H1 (cell line): ENCODE data around the gene SLC19A1. TPM values are rescaled to one million over a fixed set of nuclear protein-coding genes. Genes with fewer than 3 reads are reported as not detected.

Source experiments
- CTCF ChIA-PET: fragments of 300-600 bp; sonication (Branson Sonifier 250); formaldehyde crosslinking; loops from one replicate; lab custom pipeline; 2021; ENCODE audit not compliant: partially characterized antibody; lab: Charles Lee
- POLR2A ChIA-PET: fragments of 300-600 bp; sonication (Branson Sonifier 250); formaldehyde crosslinking; loops from one replicate; lab custom pipeline; 2021; ENCODE audit warnings: inconsistent platforms; ENCODE audit not compliant: partially characterized antibody; lab: Charles Lee
- DNase-seq, 2 experiments: peaks; one replicate each; pipeline versions ENCODE4 v3.0.0 to v3.0.0-alpha.2; 2010 to 2022; ENCODE audit warnings: low spot score in 2 of 2, low read depth in 1 of 2, mixed read lengths in 1 of 2
- FAIRE-seq: peaks from 2 replicates; lab custom pipeline; 2011; peaks lifted over from hg19 to GRCh38; lab: Jason Lieb, UNC
- H2AFZ ChIP-seq: 2 replicates; pipeline ENCODE4 v1.8.1; 2012; ENCODE audit warnings: low read length, inconsistent platforms
- H2AK5ac ChIP-seq: 2 replicates; pipeline ENCODE4 v1.6.1; 2013; ENCODE audit warnings: low read depth, low read length
- H2BK120ac ChIP-seq: replicated peaks from 2 replicates; pipeline ENCODE3; 2013; ENCODE audit warnings: low read depth, low read length, inconsistent platforms
- H2BK12ac ChIP-seq: 2 replicates; pipeline ENCODE4 v1.6.1; 2013; ENCODE audit warnings: low read depth, low read length
- H2BK15ac ChIP-seq: 2 replicates; pipeline ENCODE4 v1.6.1; 2013; ENCODE audit warnings: low read length
- H2BK20ac ChIP-seq: 2 replicates; pipeline ENCODE4 v1.6.1; 2013; ENCODE audit warnings: low read length
- H2BK5ac ChIP-seq: 2 replicates; pipeline ENCODE4 v1.6.1; 2013; ENCODE audit warnings: low read depth, low read length
- H3K14ac ChIP-seq: 2 replicates; pipeline ENCODE4 v1.6.1; 2013; ENCODE audit warnings: inconsistent platforms; ENCODE audit not compliant: insufficient read length
- H3K18ac ChIP-seq: 2 replicates; pipeline ENCODE4 v1.6.1; 2013; ENCODE audit warnings: low read length; ENCODE audit errors: extremely low read depth
- H3K23ac ChIP-seq: 2 replicates; pipeline ENCODE4 v1.6.1; 2013; ENCODE audit warnings: inconsistent platforms; ENCODE audit not compliant: insufficient read length
- H3K23me2 ChIP-seq: 2 replicates; pipeline ENCODE4 v1.6.1; 2013; ENCODE audit warnings: low read depth, low read length
- H3K27ac ChIP-seq: 2 replicates; pipeline ENCODE4 v1.6.1; 2011; ENCODE audit warnings: low read depth, low read length, inconsistent platforms
- H3K27me3 ChIP-seq, 4 experiments: replicated peaks in 1 of 4; 1 replicate in 1 of 4; 2 replicates in 3 of 4; pipeline versions ENCODE4 v1.6.1 to v1.8.1; 2011 to 2013; ENCODE audit warnings: low read length in 3 of 4, mild to moderate bottlenecking in 3 of 4, inconsistent platforms in 2 of 4, mixed read lengths in 2 of 4, moderate library complexity in 1 of 4; ENCODE audit not compliant: control insufficient read depth in 3 of 4, insufficient read depth in 3 of 4; ENCODE audit errors: extremely low read depth in 1 of 4
- H3K36me3 ChIP-seq, 4 experiments: 2 replicates each; pipeline versions ENCODE4 v1.6.1 to v1.8.1; 2011 to 2013; ENCODE audit warnings: mild to moderate bottlenecking in 4 of 4, low read length in 3 of 4, moderate library complexity in 2 of 4, control low read depth in 1 of 4, inconsistent platforms in 1 of 4; ENCODE audit not compliant: insufficient read depth in 4 of 4, control insufficient read depth in 2 of 4
- H3K4ac ChIP-seq: replicated peaks from 2 replicates; pipeline ENCODE3; 2013; ENCODE audit warnings: low read length, low read depth, mixed read lengths, inconsistent platforms; ENCODE audit not compliant: insufficient read length
- H3K4me1 ChIP-seq, 4 experiments: replicated peaks in 1 of 4; 1 replicate in 1 of 4; 2 replicates in 3 of 4; pipeline versions ENCODE4 v1.6.1 to v1.8.1; 2011 to 2013; ENCODE audit warnings: low read length in 3 of 4, inconsistent platforms in 2 of 4, mixed read lengths in 1 of 4; ENCODE audit not compliant: insufficient read depth in 4 of 4, control insufficient read depth in 3 of 4
- H3K4me2 ChIP-seq, 2 experiments: 2 replicates each; pipeline versions ENCODE4 v1.6.1 to v1.8.1; 2011 to 2013; ENCODE audit warnings: low read depth in 2 of 2, low read length in 2 of 2, control low read depth in 1 of 2, inconsistent platforms in 1 of 2, mild to moderate bottlenecking in 1 of 2; ENCODE audit not compliant: insufficient read depth in 1 of 2
- H3K4me3 ChIP-seq, 4 experiments: fragments of 200-600, 300-600 bp in 1 of 4; sonication (generic), shearing (Covaris generic), sonication (Bioruptor Twin) in 1 of 4; 2 replicates each; pipeline versions ENCODE4 v1.5.1 to v1.8.1; 2011 to 2016; ENCODE audit warnings: low read length in 4 of 4, low read depth in 3 of 4, control low read depth in 2 of 4, inconsistent platforms in 2 of 4, mild to moderate bottlenecking in 2 of 4, mixed read lengths in 1 of 4, moderate library complexity in 1 of 4; ENCODE audit not compliant: insufficient read depth in 2 of 4; ENCODE audit errors: extremely low read depth in 1 of 4
- H3K56ac ChIP-seq: replicated peaks from 2 replicates; pipeline ENCODE3; 2013; ENCODE audit warnings: low read depth, mild to moderate bottlenecking, mixed read lengths, low read length, inconsistent platforms; ENCODE audit not compliant: insufficient read length
- H3K79me1 ChIP-seq: 2 replicates; pipeline ENCODE4 v1.6.1; 2013; ENCODE audit warnings: low read depth, low read length, control low read depth
- H3K79me2 ChIP-seq, 2 experiments: 2 replicates each; pipeline versions ENCODE4 v1.6.1 to v1.8.1; 2012 to 2013; ENCODE audit warnings: low read length in 2 of 2, mild to moderate bottlenecking in 2 of 2, inconsistent platforms in 1 of 2; ENCODE audit not compliant: insufficient read depth in 2 of 2, control insufficient read depth in 1 of 2
- H3K9ac ChIP-seq, 4 experiments: replicated peaks in 1 of 4; 1 replicate in 1 of 4; 2 replicates in 3 of 4; pipeline versions ENCODE4 v1.6.1 to v1.8.1; 2011 to 2013; ENCODE audit warnings: low read depth in 3 of 4, low read length in 3 of 4, control low read depth in 2 of 4, mild to moderate bottlenecking in 2 of 4, moderate library complexity in 2 of 4, inconsistent platforms in 1 of 4; ENCODE audit errors: extremely low read depth in 1 of 4
- H3K9me3 ChIP-seq, 2 experiments: 2 replicates each; pipeline versions ENCODE4 v1.6.1 to v1.8.1; 2012 to 2013; ENCODE audit warnings: mild to moderate bottlenecking in 2 of 2, moderate library complexity in 2 of 2, control low read depth in 1 of 2, inconsistent platforms in 1 of 2, low read depth in 1 of 2, low read length in 1 of 2, mixed read lengths in 1 of 2; ENCODE audit not compliant: insufficient read depth in 2 of 2
- H4K20me1 ChIP-seq, 2 experiments: replicated peaks in 1 of 2; 2 replicates each; pipeline versions ENCODE3 to v1.8.1; 2011 to 2013; ENCODE audit warnings: inconsistent platforms in 2 of 2, low read length in 2 of 2, mild to moderate bottlenecking in 1 of 2; ENCODE audit not compliant: insufficient read depth in 2 of 2, control insufficient read depth in 1 of 2
- H4K5ac ChIP-seq: 2 replicates; pipeline ENCODE4 v1.6.1; 2013; ENCODE audit warnings: low read length, low read depth, mixed read lengths, inconsistent platforms; ENCODE audit not compliant: insufficient read length
- H4K8ac ChIP-seq: 2 replicates; pipeline ENCODE4 v1.8.0; 2013; ENCODE audit warnings: mild to moderate bottlenecking, moderate library complexity, low read length, inconsistent platforms; ENCODE audit not compliant: insufficient read depth; ENCODE audit errors: extremely low read depth
- H4K91ac ChIP-seq: replicated peaks from 2 replicates; pipeline ENCODE3; 2013; ENCODE audit warnings: low read length, mixed read lengths, inconsistent platforms; ENCODE audit not compliant: insufficient read length
- CHD2 ChIP-seq: IDR thresholded peaks from 2 replicates; pipeline ENCODE4 v1.6.1; 2012; ENCODE audit warnings: low read length, improper control_type of control experiment
- EP300 ChIP-seq, 2 experiments: IDR thresholded peaks; 1 replicate in 1 of 2; 2 replicates in 1 of 2; pipeline ENCODE4 v1.6.1; 2011 to 2012; ENCODE audit warnings: low read depth in 2 of 2, low read length in 2 of 2, mild to moderate bottlenecking in 2 of 2, borderline replicate concordance in 1 of 2, inconsistent platforms in 1 of 2, moderate library complexity in 1 of 2
- SIN3A ChIP-seq, 2 experiments: IDR thresholded peaks in 1 of 2; conservative IDR thresholded peaks in 1 of 2; 2 replicates each; pipeline ENCODE4 v1.6.1; 2011 to 2012; ENCODE audit warnings: low read length in 2 of 2, improper control_type of control experiment in 1 of 2, low read depth in 1 of 2, mild to moderate bottlenecking in 1 of 2
- SP4 ChIP-seq: IDR thresholded peaks from 2 replicates; pipeline ENCODE4 v1.6.1; 2012; ENCODE audit warnings: low read length, inconsistent platforms
- WGBS, 2 experiments: shearing (Covaris generic) in 1 of 2; methylation state at CpG; one replicate each; pipeline versions ENCODE4 v1.1.6 to v1.1.7; 2013 to 2015; ENCODE audit warnings: low lambda C conversion rate in 2 of 2, mixed read lengths in 2 of 2, inconsistent platforms in 1 of 2, low coverage in 1 of 2, missing lambda C conversion rate in 1 of 2; ENCODE audit not compliant: insufficient replicate concordance in 2 of 2, insufficient coverage in 1 of 2, insufficient read length in 1 of 2; ENCODE audit errors: extremely low coverage in 1 of 2, missing lambda C conversion rate in 1 of 2; 5-methylcytosine and 5-hydroxymethylcytosine counted together
- polyA plus RNA-seq, 7 experiments: library from polyadenylated mRNA; depleted of rRNA in 3 of 7; stranded (reverse) in 5 of 7; unstranded in 2 of 7; fragments of >200 nt in 5 of 7; fragments of 200-250 nt in 2 of 7; gene quantifications; 1 replicate in 5 of 7; 2 replicates in 1 of 7; 4 replicates in 1 of 7; pipeline versions ENCODE4 v1.2.1 to v1.2.3, GENCODE V29; 2011 to 2013; ENCODE audit warnings: missing spikeins in 2 of 7, mixed read lengths in 2 of 7
- total RNA-seq: library from RNA; stranded (reverse); fragmentation: NEBNext Ultra II Directional; extraction: Animal tissue kit (Norgen Biotek cat#: 25700); gene quantifications from 2 replicates; pipeline ENCODE4 v1.2.1, GENCODE V29; 2021

The SLC19A1 gene
- total and polyA plus RNA-seq, 2 of the 8 experiments (the other 6 are each of a cell fraction or from before 2014, with no cell fraction given), result 31.6 to 43.8 TPM

- WGBS, 2 experiments, result 90% methylated on average over 11 of the region's 11 CpGs; no CpG with 5 or more reads in 1 of the 2 experiments
- POLR2A ChIA-PET, result interaction anchor here (1.0 kb wide), 1 partner anchor 13 kb away, joined by 3 read pairs; no protein-coding TSS in a partner anchor
- H3K27ac ChIP-seq, result no peak overlapping the region
Observed at GRCh38 chr21:45543371-45543709, 1.1 kb upstream of the SLC19A1 start.

More at GRCh38 chr21:45543371-45543709, 1.1 kb upstream of the SLC19A1 start:
- Histone ChIP-seq H3K9ac (no peak overlapping the region), H3K23me2 (peaks cover 6% of the 10 kb centered on the region; the same call in 1 of the 2 replicates), H2AK5ac (peak overlapping the region; percentile 3; the same call in 1 of the 2 replicates), H2BK12ac (no peak overlapping the region), H3K23ac (no peak overlapping the region), H4K8ac (no peak overlapping the region), H3K18ac (no peak overlapping the region), H3K79me1 (peaks cover 5% of the 10 kb centered on the region), H3K4me3 (peak overlapping the region in 1 of 4 experiments; percentile 71; a peak in 2 of 8 replicates), H4K20me1 (peaks cover 3 to 8% of the 10 kb centered on the region in 2 experiments), H4K5ac (no peak overlapping the region), H3K79me2 (peaks cover 0 to 31% of the 10 kb centered on the region in 2 experiments; a peak in 2 of 4 replicates), H3K4me2 (peak overlapping the region; percentile 8 to 21; a peak in 1 of 4 replicates), H3K27me3 (no peaks in the 10 kb centered on the region; a peak in 1 of 7 replicates), H3K9me3 (no peaks in the 10 kb centered on the region), H3K4me1 (peaks cover 0 to 15% (median 9%) of the 10 kb centered on the region in 4 experiments; a peak in 4 of 7 replicates), H2AFZ (no peak overlapping the region), H2BK120ac (no peak overlapping the region), H2BK5ac (no peak overlapping the region), H3K14ac (no peak overlapping the region), H2BK15ac (0 out of 2 replicates have a peak overlapping the region, but pooled peaks have one; percentile 29), H2BK20ac (no peak overlapping the region), H3K36me3 (peaks cover 0 to 2% (median 0%) of the 10 kb centered on the region in 4 experiments; a peak in 1 of 8 replicates), H4K91ac (no peak overlapping the region), H3K4ac (peak overlapping the region; percentile 38), H3K56ac (no peak overlapping the region)
- TF ChIP-seq SIN3A (conservative IDR thresholded peaks at IDR 0.05 in 1 of 2, IDR thresholded peaks at IDR 0.05 in 1 of 2; ENCODE audit: low read depth in 1 of 2, low read length in 2 of 2), result no peak
- TF ChIP-seq EP300 (IDR thresholded peaks at IDR 0.05; ENCODE audit: borderline replicate concordance in 1 of 2, low read depth in 2 of 2, low read length in 2 of 2), result no peak
- no peak for TF ChIP-seq CHD2
- TF ChIP-seq SP4, result no peak
- no peak for FAIRE-seq
- CTCF ChIA-PET, result interaction anchor here (0.6 to 1.6 kb wide), 3 partner anchors 13 to 158 kb away, joined by 3 to 7 read pairs (median 4); no protein-coding TSS in a partner anchor
- no peak for DNase-seq
